Coronary artery (tissue), 2 donors: ENCODE data around the gene GNAL.
"Not testable (repeated sequence)": the region's sequence is repeated elsewhere in the genome, so short reads cannot be mapped to it uniquely, and the experiment has no call there.

Experiments used
- DNase-seq: peaks from one replicate; pipeline ENCODE4 v3.0.0-alpha.2; 2017; ENCODE audit warnings: low spot score
- H3K27ac ChIP-seq, 2 donors: fragments of 200-600 bp; sonication (generic); one replicate each; pipeline ENCODE4 v1.5.1; 2016 to 2019
- H3K4me3 ChIP-seq: fragments of 200-600 bp; sonication (generic); 2 replicates; pipeline ENCODE4 v1.5.1; 2016; ENCODE audit warnings: mild to moderate bottlenecking, moderate library complexity
- TF ChIP-seq, protein P1 (sequence below): fragments of 200-600 bp; sonication (generic); IDR thresholded peaks from one replicate; pipeline ENCODE4 v1.5.1; 2019; ENCODE audit warnings: antibody characterized with exemption

The GNAL gene

DNA sequence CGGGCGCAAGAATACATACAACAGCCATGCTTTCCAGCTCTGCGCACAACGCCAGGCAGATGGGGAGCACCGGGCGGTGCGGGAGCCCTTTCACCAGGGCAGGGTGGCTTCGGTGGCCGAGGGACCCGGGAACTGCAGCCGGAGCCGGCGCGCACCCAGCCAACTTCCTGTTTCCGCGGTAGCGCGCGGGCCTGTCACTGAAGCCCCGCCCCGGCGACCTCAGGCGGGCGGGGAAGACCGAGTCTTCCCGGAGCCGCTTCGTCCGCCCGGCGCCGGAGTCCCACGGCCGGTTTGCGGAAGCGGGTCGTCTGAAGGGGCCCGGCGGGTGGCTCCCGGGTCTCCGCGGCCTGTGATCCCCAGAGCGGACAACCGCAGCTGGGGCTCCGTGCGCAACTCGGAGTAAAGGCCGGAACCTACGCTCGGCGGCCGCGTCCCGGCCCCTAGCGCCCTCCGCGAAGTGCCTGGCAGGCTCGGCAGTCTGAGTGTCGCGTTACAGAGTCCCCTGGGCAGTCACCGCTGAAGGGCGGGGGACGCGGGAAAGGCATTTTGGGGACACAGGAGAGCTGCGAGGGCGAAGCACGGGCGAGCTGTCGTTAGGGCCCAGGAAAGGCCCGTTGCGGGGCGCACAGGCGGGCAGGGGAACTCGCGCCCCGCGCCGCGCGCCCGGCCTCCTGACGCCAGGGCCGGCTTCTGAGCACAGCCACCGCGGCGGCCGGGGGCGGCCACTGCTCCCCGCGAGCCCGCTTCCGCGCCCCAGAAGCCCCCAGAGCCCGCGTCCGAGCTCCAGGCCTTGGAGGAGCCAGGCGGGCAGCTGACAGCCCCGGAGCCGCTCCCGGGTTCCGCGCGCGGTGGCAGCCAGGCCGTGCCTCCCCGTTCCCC is 219.4 kb downstream of the GNAL start, which contains the start of gene MPPE1:
Gene MPPE1 (minus strand): TSS at position 136 of the 879 bp plus-strand sequence. CDS start 11,053 bp downstream, outside the sequence.
- Histone ChIP-seq H3K4me3 (peak within 1 kb of the TSS; percentile 85), H3K27ac (peak within 1 kb of the TSS; percentile 99)
- peak; percentile 90 for DNase-seq
- TF ChIP-seq, protein P1, sequence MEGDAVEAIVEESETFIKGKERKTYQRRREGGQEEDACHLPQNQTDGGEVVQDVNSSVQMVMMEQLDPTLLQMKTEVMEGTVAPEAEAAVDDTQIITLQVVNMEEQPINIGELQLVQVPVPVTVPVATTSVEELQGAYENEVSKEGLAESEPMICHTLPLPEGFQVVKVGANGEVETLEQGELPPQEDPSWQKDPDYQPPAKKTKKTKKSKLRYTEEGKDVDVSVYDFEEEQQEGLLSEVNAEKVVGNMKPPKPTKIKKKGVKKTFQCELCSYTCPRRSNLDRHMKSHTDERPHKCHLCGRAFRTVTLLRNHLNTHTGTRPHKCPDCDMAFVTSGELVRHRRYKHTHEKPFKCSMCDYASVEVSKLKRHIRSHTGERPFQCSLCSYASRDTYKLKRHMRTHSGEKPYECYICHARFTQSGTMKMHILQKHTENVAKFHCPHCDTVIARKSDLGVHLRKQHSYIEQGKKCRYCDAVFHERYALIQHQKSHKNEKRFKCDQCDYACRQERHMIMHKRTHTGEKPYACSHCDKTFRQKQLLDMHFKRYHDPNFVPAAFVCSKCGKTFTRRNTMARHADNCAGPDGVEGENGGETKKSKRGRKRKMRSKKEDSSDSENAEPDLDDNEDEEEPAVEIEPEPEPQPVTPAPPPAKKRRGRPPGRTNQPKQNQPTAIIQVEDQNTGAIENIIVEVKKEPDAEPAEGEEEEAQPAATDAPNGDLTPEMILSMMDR: no peak

DNA sequence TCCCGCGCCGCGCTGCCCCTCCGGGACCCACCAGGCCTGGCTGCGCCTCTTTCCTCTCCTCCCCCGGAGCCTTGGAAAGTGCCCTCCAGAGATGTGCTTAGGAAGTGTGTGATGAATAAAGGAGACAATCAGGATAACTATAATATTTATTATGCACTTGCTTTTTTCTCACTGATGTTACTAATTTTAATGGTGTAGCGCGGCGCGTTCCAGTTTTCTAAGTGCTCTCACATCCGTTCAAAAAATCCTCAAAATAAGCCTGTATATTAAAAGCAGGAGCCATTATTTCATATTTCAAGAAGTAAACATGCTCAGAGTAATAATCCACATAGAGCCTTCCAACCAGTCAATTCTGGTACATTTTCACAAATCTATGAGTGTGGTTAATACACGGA is 220.0 kb downstream of the GNAL start:
- TF ChIP-seq, protein P1: no peak
- Histone ChIP-seq H3K4me3 (peak overlapping the region; percentile 85), H3K27ac (peak overlapping the region; percentile 99)
- no peak for DNase-seq

DNA sequence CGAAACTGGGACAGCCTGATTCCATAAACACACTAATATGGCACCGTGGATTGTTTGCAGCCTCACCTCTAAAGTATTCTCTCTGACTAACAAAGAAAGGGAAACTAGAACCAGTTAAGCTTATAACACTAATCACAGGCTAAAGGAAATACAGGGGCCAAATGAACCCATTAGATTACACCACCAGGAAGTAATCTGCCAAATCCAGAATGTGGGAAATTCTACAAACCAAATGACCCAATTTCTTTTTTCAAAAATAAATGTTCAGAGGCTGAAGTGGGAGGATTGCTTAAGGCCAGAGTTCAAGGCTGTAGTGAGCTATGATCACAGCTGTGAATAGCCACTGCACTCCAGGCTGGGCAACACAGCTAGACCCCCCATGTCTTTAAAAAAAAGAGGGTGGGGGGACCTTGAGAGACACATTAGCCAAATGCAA is 220.5 kb downstream of the GNAL start:
- H3K4me3 ChIP-seq: peak overlapping the region; percentile 85
- peak overlapping the region; percentile 99 for H3K27ac ChIP-seq
- TF ChIP-seq, protein P1: no peak
- DNase-seq: no peak

DNA sequence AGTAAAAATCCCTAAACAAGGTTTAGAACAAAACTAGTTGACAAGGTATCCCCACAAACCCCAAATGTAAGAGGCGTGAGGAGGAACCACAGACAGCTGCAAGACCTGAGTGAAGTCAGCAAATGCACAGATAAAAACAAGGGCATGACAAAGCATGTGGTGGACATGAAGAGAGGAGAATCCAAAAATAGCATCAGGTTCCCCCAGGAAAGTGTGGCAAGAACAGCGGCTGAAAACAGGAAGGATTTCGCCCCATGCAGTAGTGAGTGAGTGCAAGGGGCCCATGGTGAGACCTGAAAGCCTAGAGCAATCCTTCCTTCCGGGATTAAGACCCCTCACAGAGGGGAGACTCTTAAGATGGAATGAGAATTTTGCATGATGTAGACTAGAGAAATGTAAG is 227.8 kb downstream of the GNAL start:
- not testable (repeated sequence) for H3K27ac ChIP-seq, DNase-seq

DNA sequence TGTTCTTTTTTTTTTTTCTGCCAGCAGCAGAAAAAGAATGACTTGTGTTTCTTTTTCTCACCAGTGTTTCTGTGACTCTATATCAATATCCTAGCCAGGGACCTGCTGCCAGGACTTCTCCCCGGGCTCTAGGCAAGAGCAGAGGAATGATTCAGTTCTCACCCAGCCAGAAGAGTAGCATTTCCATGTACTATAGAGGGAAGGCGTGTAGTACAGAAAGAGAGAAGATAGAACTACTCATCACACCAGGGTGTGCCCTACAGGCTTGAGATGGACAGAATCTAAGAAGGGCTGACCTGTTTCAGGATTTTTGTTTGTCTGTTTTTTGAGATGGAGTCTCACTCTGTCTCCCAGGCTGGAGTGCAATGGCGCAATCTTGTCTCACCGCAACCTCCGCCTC is 230.5 kb downstream of the GNAL start:
- not testable (repeated sequence) for DNase-seq, H3K27ac ChIP-seq, H3K4me3 ChIP-seq

More for the DNA sequence above, 227.8 kb downstream of the GNAL start:
- H3K4me3 ChIP-seq: not testable (repeated sequence)

DNA sequence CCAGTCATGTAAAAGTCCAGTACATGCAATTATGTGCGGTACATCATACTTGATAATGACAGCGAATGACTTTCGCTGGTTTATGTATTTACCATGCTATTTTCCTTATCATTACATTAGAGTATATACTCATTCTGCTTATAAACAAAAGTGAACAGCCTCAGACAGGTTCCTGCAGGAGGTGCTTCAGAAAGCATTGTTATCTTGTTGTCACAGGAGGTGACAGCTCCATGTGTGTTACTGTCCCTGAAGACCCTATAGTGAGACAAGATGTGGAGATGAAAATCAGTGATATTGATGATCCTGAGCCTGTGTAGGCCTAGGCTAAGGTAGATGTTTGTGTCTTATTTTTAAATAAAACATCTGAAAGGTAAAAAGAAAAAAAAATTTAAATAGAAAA is 234.4 kb downstream of the GNAL start:
- H3K27ac ChIP-seq: no peak overlapping the region
- TF ChIP-seq, protein P1: no peak
- no peak for DNase-seq
- no peak overlapping the region for H3K4me3 ChIP-seq

DNA sequence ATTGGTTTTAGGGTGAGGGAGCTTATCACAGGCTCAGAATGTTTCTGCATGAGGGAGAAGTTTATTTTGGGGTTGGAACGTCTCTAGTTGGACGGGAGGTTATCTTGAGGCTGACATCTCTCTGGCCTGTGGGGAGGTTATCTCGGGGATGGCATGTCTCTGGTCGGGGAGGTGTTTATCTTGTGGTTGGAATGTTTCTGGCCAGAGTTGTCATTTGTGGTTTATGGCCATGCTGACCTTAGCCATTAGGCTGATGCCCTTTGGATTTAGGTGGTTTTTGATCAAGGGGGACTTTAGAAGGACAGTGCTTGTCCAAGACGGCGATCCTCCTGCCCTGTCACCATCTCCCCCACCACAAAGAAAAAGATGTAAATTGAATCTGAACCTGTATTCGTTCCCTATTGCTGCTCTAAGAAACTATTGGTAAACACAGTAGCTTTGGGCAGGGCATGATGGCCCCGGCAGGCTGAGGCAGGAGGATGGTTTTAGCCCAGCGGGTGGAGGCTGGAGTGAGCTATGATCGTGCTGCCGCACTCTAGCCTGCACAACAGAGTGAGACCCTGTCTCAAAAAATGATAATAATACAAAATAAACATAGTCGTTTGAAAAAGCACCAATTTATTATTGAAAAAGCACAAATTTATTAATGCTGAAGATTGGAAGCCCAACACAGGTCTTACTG is 236.9 kb downstream of the GNAL start:
- Histone ChIP-seq H3K27ac (no peak overlapping the region), H3K4me3 (no peak overlapping the region)
- no peak for DNase-seq
- TF ChIP-seq, protein P1: no peak

DNA sequence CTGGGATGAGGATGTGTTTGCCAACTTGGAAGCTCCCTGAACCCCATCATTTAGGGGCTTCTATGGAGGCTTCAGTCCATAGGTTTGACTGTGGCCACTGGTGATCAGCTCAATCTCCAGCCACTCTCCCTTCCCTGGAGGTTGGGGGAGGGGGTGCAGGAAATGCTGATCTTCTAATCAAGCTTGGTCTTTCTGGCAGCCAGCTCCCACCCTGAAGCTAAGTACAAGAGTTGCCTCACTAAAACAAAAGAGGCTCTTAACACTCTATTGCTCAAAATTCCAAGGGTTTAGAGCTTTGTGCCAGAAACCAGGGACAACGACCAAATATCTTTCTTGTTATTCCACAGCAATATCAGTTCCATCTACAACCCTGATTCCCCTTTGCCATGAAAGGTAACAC is 238.4 kb downstream of the GNAL start:
- Histone ChIP-seq H3K27ac (no peak overlapping the region), H3K4me3 (no peak overlapping the region)
- no peak for DNase-seq
- TF ChIP-seq, protein P1: no peak
